Measurements from ENCODE around the gene ARHGEF7.
"Not testable (repeated sequence)": the region's sequence is repeated elsewhere in the genome, so short reads cannot be mapped to it uniquely, and the experiment has no call there.

Gene ARHGEF7

DNA sequence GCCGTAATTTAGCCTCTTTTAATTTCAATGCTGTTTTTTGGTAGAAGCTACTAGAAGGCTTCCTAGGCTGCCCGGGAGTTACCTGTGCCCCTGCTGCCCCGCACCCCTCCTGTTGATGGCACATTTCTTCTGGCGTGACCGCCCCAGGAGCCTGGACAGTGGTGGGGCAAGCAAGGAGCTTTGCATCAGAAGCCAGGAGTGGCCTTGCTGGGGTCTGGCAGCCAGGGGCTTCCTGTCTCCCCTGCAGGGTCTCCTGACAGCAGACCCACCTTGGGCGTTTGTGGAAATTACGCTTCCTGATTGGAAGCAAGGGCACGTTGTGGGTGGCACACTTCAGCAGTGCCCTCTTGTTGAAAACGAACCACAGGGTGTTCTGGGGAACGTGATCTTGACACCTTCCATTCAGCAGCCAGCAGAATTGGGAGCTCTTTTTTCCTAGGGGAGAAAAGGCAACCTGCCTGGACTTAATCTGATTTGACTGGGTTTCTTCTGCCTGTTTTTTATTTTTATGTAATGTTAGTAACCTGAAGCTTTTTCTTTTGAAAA lies 115.3 kb downstream of the ARHGEF7 start:
- DNase-seq = no peak

- DNase-seq = no peak
These were observed 117.1 kb downstream of the ARHGEF7 start for GRCh38 chr13:111232191-111232590.

GRCh38 chr13:111233080-111233479 lies 118.0 kb downstream of the ARHGEF7 start:
- no peak for DNase-seq

GRCh38 chr13:111239764-111240670 lies 124.9 kb downstream of the ARHGEF7 start:
- DNase-seq = no peak

GRCh38 chr13:111241006-111241755 lies 126.1 kb downstream of the ARHGEF7 start:
- DNase-seq = no peak

DNA sequence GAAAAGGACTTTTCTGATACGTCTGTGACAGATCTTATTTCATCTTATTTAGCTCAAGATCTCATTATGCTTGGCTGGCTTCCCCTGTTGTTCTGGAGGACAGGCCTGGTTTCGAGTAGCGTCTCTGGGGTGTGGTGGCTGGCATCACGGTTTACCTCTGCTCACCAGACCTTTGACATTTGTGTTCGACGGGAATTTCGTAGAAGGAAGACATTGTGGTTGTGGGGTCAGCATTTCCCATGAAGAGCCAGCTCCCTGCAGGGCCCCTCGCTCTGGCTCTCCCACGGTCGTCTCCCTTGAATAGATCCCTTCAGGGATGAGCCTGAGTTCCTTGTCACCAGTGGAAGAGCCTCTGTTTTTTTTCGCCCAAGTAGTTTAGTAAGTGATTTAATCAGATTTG lies 126.8 kb downstream of the ARHGEF7 start:
- DNase-seq = no peak

GRCh38 chr13:111242585-111242984 lies 127.5 kb downstream of the ARHGEF7 start:
- DNase-seq = no peak

GRCh38 chr13:111243981-111244380 lies 128.9 kb downstream of the ARHGEF7 start:
- no peak for DNase-seq

GRCh38 chr13:111245576-111246384 lies 130.7 kb downstream of the ARHGEF7 start:
- DNase-seq = no peak

DNA sequence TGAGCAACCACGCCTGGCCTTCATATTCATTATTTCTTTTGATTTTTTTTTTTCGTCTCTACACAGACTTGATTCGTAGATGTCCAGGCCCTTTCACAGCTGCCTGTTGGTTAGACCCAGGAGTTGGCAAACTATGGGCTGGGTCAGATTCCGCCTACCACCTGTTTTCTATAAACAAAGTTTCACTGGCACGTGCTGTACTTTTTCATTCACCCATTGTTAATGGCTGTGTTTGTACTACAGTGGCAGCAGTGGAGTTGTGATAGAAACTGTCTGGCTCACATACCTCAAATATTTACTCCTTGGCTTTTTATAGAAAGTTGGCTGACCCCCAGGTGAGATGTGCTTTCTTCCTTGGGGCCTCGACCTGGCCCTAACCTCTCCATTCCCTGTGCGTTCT lies 132.4 kb downstream of the ARHGEF7 start:
- DNase-seq = no peak

GRCh38 chr13:111248822-111249221 lies 133.7 kb downstream of the ARHGEF7 start:
- DNase-seq = no peak

GRCh38 chr13:111249637-111250360 lies 134.7 kb downstream of the ARHGEF7 start:
- no peak for DNase-seq

- no peak for DNase-seq
These were observed 136.7 kb downstream of the ARHGEF7 start for GRCh38 chr13:111251646-111252445.

DNA sequence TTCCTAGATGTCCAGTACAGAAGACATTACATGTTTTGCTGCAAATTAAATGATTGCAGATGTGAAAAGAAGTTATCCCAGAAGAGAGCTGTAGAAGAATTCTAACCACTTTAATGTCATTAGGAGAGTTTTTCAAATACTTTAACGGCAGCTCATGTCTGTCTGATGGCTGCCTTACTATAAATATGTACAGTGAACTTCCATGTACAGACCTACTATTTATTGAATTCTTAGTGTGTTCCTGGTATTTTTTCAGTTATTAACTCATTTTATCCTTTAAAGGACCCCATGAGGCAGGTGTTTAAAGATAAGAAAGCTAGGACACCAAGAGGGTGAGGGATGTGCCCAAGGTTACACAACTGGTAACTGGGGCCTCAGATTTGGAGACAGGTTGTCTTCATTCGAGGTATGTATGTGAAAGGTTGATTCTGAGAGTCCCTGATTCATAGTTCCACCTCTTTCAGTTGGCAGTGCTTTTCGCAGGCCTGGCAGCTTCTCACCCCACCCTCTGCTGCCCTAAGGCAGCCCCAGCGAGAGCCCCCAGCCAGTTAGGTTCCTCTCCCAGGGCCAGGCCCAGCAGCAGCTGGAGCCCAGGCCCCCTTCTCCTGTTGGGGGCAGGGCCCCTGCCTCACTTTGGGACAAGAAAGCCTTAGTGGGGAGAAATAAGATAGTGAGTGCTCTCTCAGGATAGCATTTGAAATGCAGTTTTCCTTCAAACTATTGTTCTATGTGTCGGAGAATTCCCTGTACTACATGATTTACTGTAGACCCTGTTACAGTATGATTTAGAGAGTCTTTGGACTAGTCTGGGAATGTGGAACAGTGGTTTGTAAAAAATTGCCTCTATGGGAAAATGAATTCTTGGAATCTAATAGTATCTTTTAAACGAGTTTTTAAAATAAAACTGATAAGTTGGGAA lies 137.6 kb downstream of the ARHGEF7 start:
- no peak for DNase-seq

DNA sequence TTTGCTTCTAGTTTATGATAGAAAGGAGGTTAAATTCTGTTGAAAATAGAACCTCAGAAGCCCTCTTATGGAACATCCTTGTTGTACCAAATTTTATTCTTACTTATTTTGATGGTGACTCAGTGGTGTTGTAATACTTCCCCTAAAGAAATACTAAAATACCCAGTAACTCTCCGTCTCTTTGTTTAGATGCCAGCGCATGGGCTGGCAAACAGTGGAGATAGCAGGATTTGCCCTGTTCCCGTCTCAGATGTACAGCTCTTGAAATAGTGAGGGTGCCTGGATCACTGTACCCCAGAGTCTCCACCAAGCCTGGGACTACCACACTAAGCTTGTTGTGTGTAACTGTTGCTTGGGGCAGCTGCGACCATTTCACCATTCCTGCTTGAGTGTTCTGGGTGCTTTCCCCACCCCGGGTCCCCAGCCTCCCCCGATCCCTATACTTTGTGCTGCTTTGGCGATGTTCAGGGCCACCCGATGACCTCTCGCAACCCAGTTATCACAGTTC lies 138.3 kb downstream of the ARHGEF7 start:
- DNase-seq = no peak

- DNase-seq = no peak
These were observed 140.2 kb downstream of the ARHGEF7 start for GRCh38 chr13:111255228-111255790.

DNA sequence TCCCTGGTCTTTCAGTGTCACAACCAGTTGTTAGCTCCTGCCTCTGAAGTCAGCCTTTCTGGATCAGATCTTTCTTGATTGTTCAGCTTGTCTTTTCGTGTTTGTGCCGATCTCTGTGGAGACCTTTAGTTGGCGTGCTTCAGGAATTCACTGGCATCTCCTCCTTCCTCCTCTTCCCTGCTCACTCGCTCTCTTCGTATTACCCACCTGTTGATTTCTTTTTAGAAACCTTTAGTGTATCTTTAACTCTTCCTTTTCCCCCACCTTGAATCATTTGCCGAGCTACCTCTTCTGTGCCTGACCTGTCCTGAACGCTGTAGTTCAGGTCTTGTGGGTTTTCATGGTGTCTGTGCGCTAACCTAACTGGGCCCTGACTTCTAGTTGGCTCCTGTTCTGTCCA lies 141.3 kb downstream of the ARHGEF7 start:
- no peak for DNase-seq

- DNase-seq = no peak
These were observed 141.8 kb downstream of the ARHGEF7 start for GRCh38 chr13:111256946-111257345.

DNA sequence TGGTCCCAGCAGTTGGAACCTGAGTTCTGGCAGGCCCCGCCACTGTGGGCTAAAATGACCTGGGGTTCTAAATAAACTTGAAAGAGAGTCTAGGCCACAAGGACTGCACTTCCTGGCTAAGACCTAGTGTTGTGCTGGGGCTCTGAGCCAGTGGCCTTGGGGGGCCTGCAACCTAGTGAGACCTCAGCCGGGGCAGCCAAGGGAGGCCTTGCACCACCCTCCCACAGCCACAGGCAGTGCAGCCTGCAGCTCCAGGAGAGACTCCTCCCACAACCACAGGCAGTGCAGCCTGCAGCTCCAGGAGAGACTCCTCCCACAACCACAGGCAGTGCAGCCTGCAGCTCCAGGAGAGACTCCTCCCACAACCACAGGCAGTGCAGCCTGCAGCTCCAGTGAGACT lies 142.8 kb downstream of the ARHGEF7 start:
- DNase-seq = not testable (repeated sequence)

DNA sequence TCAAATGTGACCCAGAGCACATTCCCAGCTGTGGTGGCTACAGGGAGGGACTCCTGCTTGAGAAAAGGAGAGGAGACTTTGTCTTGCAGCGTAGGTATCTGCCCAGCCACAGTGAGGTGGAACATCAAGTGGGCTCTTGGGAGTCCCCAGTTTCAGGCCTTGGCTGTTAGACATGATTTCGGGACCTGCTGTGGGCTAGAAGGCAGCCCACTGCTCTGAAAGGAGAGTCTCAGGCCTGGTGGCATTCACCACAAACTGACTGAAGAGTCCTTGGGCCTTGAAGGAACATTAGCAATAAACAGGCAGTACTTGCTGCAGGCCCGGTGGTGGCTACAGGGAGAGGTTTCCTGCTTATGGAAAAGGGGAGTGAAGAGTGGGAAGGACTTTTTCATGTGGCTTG lies 143.5 kb downstream of the ARHGEF7 start:
- DNase-seq = no peak

All from NCI-H446 treated with DMSO at 0.1 percent for 48 hours (cell line).